Measurements from ENCODE around the gene ZNF500.

DNA sequence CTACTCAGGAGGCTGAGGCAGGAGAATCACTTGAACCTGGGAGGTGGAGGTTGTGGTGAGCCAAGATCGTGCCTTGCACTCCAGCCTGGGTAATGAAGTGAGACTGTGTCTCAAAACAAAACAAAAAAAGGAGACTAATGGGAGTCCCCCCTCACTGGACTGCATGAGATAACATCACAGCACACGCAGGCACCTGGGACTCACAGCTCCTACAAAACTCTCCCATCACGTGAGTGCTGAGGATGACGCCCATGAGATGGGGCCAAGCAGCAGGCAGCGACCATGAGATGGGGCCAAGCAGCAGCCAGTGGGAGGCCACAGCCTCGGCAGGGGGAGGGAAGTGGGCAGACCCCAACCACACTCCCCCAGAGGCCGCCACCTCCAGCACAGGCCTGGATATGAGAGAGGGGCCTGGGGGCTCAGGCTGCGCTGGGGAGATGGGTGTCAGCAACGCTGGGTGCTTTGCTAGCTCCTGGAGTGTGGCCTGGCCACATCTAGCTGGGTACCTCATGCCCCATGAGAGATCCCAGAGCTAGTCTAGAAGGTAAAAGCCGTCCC, 17.2 kb downstream of the ZNF500 start:
- TF ChIP-seq, protein P1, sequence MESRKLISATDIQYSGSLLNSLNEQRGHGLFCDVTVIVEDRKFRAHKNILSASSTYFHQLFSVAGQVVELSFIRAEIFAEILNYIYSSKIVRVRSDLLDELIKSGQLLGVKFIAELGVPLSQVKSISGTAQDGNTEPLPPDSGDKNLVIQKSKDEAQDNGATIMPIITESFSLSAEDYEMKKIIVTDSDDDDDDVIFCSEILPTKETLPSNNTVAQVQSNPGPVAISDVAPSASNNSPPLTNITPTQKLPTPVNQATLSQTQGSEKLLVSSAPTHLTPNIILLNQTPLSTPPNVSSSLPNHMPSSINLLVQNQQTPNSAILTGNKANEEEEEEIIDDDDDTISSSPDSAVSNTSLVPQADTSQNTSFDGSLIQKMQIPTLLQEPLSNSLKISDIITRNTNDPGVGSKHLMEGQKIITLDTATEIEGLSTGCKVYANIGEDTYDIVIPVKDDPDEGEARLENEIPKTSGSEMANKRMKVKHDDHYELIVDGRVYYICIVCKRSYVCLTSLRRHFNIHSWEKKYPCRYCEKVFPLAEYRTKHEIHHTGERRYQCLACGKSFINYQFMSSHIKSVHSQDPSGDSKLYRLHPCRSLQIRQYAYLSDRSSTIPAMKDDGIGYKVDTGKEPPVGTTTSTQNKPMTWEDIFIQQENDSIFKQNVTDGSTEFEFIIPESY (IDR thresholded peaks at IDR 0.05), result no peak
- TF ChIP-seq, protein P2, sequence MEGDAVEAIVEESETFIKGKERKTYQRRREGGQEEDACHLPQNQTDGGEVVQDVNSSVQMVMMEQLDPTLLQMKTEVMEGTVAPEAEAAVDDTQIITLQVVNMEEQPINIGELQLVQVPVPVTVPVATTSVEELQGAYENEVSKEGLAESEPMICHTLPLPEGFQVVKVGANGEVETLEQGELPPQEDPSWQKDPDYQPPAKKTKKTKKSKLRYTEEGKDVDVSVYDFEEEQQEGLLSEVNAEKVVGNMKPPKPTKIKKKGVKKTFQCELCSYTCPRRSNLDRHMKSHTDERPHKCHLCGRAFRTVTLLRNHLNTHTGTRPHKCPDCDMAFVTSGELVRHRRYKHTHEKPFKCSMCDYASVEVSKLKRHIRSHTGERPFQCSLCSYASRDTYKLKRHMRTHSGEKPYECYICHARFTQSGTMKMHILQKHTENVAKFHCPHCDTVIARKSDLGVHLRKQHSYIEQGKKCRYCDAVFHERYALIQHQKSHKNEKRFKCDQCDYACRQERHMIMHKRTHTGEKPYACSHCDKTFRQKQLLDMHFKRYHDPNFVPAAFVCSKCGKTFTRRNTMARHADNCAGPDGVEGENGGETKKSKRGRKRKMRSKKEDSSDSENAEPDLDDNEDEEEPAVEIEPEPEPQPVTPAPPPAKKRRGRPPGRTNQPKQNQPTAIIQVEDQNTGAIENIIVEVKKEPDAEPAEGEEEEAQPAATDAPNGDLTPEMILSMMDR (IDR thresholded peaks at IDR 0.05 in 2 of 3, conservative IDR thresholded peaks at IDR 0.05 in 1 of 3; ENCODE audit: control insufficient read depth in 2 of 3, extremely low read depth in 1 of 3, insufficient read depth in 1 of 3, low read depth in 3 of 3, low read length in 3 of 3), result no peak
- TF ChIP-seq, protein P3, sequence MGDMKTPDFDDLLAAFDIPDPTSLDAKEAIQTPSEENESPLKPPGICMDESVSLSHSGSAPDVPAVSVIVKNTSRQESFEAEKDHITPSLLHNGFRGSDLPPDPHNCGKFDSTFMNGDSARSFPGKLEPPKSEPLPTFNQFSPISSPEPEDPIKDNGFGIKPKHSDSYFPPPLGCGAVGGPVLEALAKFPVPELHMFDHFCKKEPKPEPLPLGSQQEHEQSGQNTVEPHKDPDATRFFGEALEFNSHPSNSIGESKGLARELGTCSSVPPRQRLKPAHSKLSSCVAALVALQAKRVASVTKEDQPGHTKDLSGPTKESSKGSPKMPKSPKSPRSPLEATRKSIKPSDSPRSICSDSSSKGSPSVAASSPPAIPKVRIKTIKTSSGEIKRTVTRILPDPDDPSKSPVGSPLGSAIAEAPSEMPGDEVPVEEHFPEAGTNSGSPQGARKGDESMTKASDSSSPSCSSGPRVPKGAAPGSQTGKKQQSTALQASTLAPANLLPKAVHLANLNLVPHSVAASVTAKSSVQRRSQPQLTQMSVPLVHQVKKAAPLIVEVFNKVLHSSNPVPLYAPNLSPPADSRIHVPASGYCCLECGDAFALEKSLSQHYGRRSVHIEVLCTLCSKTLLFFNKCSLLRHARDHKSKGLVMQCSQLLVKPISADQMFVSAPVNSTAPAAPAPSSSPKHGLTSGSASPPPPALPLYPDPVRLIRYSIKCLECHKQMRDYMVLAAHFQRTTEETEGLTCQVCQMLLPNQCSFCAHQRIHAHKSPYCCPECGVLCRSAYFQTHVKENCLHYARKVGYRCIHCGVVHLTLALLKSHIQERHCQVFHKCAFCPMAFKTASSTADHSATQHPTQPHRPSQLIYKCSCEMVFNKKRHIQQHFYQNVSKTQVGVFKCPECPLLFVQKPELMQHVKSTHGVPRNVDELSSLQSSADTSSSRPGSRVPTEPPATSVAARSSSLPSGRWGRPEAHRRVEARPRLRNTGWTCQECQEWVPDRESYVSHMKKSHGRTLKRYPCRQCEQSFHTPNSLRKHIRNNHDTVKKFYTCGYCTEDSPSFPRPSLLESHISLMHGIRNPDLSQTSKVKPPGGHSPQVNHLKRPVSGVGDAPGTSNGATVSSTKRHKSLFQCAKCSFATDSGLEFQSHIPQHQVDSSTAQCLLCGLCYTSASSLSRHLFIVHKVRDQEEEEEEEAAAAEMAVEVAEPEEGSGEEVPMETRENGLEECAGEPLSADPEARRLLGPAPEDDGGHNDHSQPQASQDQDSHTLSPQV (IDR thresholded peaks at IDR 0.05), result no peak
- TF ChIP-seq ZNF24 (IDR thresholded peaks at IDR 0.05) (no peak), RCOR1 (conservative IDR thresholded peaks at IDR 0.05; ENCODE audit: low read depth, low read length) (no peak)
